GM04503 (cell line): ENCODE data around the gene VWDE.
"Not testable (repeated sequence)": the region's sequence is repeated elsewhere in the genome, so short reads cannot be mapped to it uniquely, and the experiment has no call there.

ENCODE experiments used
- DNase-seq: peaks from one replicate; pipeline ENCODE4 v3.0.0-alpha.2; 2012; ENCODE audit warnings: low read depth

The VWDE gene

GRCh38 chr7:12403287-12404181, at the start of gene VWDE:
Gene VWDE, minus strand, starts transcription at chr7:12403865. Its CDS starts 149 bp downstream, at chr7:12403716.
- no peak for DNase-seq

GRCh38 chr7:12453136-12453535, 49.5 kb upstream of the VWDE start:
- not testable (repeated sequence) for DNase-seq

- no peak for DNase-seq
Observed at GRCh38 chr7:12450615-12451014, 47.0 kb upstream of the VWDE start.

- no peak for DNase-seq
Observed at GRCh38 chr7:12444785-12445184, 41.1 kb upstream of the VWDE start.

GRCh38 chr7:12440229-12440628, 36.6 kb upstream of the VWDE start:
- DNase-seq, result no peak

- no peak for DNase-seq
Observed at GRCh38 chr7:12436896-12437535, 33.4 kb upstream of the VWDE start.

GRCh38 chr7:12436126-12436525, 32.5 kb upstream of the VWDE start:
- DNase-seq, result no peak

- DNase-seq, result no peak
Observed at GRCh38 chr7:12434012-12434642, 30.5 kb upstream of the VWDE start.

GRCh38 chr7:12431886-12432556, 28.4 kb upstream of the VWDE start:
- DNase-seq, result no peak

GRCh38 chr7:12425311-12425710, 21.6 kb upstream of the VWDE start:
- DNase-seq, result no peak

GRCh38 chr7:12423997-12424745, 20.5 kb upstream of the VWDE start:
- no peak for DNase-seq

GRCh38 chr7:12423355-12423996, 19.8 kb upstream of the VWDE start:
- DNase-seq, result peak; percentile 29

GRCh38 chr7:12422554-12423320, 19.1 kb upstream of the VWDE start:
- no peak for DNase-seq

GRCh38 chr7:12418452-12418851, 14.8 kb upstream of the VWDE start:
- DNase-seq, result no peak

- DNase-seq, result no peak
Observed at GRCh38 chr7:12415072-12415471, 11.4 kb upstream of the VWDE start.

GRCh38 chr7:12412407-12412806, 8.7 kb upstream of the VWDE start:
- no peak for DNase-seq

- DNase-seq, result no peak
Observed at GRCh38 chr7:12410523-12410922, 6.9 kb upstream of the VWDE start.

GRCh38 chr7:12409097-12409711, 5.5 kb upstream of the VWDE start:
- no peak for DNase-seq

GRCh38 chr7:12407652-12408051, 4.0 kb upstream of the VWDE start:
- DNase-seq, result not testable (repeated sequence)

- DNase-seq, result no peak
Observed at GRCh38 chr7:12402365-12402725, 1.3 kb downstream of the VWDE start.
